Stimulated activated CD8-positive, alpha-beta memory T cell treated with anti-CD3 and anti-CD28 coated beads, Interleukin-2, amount 100 ng/mL, for 1 hour (primary cell): ENCODE data around the gene USH1G.

ENCODE experiments used
- DNase-seq, 2 donors: peaks; one replicate each; pipeline ENCODE4 v3.0.0-alpha.2; 2020; ENCODE audit warnings: low read depth in 2 of 2

USH1G gene

DNA sequence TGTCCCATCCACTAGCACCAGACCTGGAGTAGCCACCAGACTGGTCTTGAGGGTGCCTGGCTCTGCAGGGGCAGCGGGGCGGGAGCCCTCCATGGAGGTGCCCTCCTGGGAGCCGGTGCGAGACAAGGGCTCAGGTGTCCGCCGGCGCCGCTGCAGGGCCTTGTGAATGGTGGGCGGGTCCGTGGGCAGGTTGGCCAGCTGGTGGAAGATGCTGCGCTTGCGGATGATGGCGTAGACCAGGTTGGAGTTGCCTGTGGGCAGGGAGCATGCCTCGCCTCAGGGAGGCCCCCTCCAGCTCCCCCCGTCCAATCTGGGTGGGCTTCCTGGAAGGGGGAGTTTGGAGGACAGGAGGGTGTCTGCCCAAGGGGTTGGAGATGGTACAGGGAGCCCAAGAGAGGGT is 31.1 kb upstream of the USH1G start:
- DNase-seq = no peak

DNA sequence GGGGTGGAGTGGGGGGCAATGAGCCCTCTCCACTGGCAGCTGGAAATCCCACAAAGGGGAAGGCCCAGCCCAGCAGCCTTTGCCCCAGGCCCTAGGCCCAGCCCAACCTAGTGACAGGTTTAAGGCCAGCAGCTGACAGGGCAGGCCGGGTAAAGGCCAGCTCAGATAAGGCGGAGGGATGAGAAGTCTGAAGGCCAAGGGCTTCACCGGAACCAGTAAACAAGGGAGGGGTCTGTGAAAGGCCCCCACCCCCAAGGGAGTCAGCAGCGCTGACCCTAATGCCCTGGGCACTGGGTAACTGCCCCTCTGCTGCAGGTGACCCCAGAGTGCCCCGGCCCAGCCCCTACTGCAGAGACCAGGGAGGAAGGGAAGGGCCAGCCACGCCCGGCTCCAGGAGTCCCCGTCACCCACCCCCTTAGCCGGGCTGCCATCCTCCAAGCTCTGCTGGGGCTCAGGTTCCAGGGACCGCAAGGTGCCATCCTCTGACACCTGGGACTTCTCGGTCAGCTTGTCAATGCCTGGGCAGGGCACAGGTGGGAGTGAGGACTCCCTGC is 30.2 kb upstream of the USH1G start:
- no peak for DNase-seq

DNA sequence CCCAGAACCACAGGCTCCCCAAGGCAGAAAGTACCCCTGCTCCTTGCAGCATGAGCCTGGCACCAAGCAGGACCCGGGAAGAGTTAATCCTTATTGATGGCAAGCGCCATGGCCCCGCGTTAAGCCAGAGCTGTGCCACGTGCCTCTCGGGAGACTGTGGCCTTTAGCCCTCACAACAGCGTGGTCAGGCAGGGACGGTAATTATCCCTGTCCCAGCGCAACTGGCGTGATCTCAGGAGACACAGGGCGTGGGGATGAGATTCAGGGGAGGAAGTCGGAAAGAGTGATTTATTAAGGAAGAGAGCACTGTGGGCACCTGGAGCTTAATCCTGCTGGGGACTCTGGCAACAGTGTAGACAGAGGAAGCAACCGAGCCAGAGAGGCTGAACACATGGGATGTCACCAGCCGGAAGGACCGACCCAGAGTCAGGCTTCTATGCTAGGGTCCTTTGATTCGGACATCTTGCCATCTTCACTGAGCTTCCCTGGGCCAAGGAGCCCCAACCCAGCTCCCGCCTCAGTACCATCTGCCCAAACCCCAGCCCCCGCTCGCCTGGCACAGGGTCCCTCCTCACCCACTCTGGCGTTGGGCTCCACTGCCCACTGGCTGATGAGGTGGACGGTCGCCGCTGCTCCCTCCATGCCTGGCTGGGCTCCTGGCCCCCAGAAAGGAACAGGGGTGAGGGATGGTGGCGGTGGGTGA is 29.5 kb upstream of the USH1G start:
- DNase-seq = no peak

DNA sequence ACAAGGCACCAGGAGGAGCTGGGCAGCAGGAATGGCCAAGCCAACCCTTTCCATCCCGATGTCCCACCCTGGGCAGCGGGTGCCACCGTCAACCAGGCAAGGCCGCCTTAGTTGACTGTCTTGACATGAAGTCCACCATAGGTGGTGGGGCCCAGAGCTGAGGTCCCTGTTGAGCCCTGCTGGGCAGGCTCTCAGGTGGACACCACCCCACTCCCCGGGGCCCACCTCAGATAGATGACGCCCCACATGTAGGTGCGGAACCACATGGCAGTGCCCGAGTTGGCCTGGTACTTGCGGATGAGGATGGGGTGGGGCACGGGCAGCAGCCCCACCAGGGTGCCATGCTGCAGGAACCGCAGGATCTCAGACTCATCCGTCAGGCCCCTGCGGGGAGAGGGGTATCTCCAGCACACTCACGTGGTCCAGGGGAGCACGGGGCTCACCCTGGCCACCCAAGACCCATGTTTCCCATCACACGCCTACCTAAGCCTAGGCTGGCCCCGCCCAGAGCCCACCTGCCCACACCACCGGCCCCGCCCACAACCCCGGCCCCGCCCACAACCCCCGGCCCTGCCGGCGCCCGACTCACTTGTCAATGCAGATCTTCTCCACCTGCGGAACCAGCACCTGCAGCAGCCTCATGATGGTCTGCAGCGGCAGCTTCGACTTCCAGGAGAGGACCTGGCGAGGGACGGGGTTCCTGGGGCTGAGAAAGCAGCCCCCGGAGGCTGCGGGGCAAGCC is 28.8 kb upstream of the USH1G start:
- DNase-seq = no peak

DNA sequence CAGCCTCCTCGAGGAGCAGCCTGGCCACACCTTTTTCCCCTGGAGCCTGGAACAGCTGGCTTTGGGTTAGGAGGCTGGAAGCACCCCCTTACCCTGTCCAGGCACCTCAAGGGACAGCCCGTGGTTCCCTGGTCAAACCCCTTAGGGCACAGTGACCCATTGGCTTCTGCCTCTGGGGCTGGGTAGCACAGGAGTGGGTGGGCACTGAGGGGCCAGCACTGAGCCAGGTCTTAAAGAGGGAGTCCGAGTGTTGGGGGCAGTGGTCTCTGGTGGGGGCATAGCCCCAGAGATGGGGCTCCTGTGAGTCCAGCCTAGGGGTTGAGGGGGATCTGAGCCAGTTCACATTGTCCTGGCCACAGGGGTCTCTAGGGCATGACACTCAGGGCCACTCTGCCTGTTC is 28.0 kb upstream of the USH1G start:
- DNase-seq = no peak

DNA sequence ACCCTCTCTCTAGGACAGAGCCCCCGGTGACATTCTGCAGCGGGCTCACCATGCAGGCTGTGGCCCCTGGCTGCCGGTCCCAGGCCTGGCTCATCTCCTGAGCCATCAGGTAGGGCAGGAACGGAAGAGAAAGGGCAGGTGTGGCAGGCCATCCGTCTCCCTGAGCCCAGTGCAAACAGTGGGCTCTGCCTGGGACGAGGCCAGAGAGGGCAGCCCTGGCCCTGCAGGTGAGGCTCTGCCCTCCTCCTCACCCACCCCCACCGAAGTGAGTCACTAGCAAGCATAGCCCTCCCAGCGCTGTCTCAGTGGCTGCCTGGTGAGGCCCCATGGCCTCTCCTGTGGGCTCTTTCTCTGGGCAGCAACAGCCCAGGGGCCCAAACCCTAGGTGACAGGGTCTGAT is 27.2 kb upstream of the USH1G start:
- DNase-seq = no peak

DNA sequence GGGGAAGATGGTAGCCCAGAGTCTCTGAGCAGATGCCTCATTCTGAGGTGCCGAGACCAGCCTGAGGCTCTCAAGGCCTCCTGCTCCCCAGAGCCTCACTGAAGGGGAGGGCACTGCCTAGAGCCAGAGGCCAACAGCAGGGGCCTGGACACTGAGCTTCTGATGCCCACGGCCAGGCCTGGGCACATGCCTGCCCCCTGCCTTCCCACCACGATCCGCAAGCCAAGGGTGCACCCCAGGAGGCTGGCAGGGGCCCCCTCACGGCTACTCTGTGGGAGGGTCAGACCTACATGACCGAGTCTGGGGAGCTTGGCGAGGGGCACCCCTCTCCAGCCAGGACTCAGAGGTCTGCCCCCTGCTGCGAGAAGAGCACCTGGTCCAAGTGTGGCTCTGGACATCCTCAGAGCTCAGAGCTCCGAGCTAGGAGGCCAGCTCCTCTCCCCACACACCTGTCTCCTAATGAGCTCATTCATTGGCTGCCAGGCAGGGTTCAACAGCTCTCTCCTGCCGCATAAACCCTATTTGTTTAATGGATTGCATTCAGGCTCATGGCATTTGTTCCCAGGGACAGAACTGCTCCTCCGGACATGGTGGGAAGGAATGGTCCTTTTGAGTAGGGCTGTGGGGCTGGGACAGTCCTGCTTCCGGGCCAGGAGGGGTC is 26.5 kb upstream of the USH1G start:
- no peak for DNase-seq

DNA sequence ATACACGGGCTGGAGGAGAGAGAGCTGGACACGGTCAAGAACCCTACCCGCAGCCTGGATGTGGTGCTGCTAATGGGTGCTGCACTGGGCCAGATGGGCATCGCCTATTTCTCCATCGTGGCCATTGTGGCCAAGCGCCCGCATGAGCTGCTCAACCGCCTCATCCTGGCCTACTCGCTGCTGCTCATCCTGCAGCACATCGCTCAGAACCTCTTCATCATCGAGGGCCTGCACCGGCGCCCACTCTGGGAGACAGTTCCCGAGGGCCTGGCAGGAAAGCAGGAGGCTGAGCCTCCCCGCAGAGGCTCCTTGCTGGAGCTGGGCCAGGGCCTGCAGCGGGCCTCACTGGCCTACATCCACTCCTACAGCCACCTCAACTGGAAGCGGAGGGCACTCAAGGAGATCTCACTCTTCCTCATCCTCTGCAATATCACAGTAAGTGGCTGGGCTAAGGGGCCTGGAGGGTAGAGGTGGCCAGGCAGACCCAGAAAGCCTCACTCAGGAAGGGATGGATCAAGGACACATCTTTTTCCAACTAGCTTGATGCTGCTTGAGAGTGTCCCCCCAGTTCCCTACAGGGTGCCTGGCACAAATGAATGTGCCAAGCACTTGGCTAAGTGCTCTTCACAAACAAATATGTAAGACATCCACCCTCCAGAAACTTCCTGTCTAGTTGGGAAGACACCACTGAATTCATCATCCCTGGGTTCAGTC is 24.1 kb upstream of the USH1G start:
- DNase-seq = no peak

DNA sequence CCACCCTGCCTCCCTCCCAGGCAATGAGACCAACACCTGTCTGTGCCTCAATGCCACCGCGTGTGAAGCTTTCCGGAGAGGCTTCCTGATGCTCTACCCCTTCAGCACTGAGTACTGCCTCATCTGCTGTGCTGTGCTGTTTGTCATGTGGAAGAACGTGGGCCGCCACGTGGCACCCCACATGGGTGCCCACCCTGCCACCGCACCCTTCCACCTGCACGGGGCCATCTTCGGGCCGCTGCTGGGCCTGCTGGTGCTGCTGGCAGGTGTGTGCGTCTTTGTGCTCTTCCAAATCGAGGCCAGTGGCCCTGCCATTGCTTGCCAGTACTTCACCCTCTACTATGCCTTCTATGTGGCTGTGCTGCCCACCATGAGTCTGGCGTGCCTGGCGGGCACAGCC is 23.6 kb upstream of the USH1G start:
- DNase-seq = no peak

DNA sequence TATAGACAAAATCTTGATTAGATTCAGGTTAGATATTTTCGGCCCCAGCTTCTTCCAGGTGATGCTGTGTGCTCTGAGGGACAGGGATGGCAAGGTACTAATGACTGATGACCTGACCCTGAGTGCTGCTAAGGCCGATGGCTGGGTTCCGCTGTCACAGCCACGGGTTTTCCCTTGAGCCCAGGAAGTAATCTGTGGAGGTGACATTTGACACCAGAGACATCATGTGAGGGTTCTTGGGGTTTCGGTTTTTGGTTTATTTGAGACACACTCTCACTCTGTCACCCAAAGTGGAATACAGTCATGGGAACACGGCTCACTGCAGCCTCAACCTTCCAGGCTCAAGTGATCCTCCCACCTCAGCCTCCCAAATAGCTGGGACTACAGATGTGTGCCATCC is 22.5 kb upstream of the USH1G start:
- no peak for DNase-seq

DNA sequence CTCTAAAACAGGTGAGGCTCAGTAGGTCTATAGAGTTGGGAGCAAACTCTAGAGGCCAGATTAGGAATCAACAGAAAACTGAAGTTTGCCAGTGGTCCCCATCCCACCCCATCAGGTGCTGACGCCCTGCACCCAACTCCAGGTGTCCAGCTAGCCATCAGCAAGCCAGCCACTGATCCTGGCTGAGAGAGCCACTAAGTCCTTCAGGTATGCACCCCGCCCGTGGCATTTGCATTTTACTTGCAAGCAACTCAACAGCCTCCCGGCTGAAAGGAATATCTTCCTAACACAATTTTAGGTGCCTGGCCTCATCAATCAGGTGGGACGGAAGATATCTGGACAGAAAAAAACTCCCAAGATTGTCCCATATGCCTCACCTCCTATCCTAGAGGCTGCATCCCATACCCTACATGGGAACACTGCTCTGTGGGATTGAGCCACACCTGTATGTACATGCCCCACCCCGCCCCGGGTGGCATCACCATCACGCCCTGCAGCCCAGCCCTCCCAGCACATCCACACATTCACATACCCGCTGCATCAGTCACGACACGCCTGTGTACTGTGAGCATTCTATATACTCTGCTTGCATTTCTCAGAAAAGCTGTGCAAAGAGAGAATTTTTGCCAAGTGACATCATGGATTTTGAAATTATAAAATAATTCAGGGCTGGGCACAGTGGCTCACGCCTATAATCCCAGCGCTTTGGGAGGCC is 20.9 kb upstream of the USH1G start:
- no peak for DNase-seq

DNA sequence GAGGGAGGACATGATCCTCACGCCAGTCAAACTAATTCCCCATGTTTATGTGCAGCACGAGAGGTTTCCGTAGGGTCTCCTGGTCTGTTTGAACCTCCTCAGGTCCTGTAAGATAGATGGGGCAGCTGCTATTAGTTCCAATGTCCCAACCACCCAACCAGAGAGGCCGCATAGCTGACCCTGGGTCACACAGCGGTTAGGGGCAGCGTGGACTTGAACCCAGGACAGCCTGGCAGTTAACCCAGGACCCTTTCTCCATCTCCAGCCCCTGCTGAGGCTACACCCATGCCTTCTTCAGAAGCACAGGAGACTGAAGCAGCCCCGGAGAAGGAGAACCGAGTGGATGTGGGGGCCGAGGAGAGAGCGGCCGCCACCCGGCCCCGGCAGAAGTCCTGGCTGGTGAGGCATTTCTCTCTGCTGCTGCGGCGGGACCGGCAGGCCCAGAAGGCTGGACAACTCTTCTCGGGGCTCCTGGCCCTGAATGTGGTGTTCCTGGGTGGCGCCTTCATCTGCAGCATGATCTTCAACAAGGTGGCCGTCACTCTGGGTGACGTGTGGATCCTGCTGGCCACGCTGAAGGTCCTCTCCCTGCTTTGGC is 18.2 kb upstream of the USH1G start:
- DNase-seq = no peak

DNA sequence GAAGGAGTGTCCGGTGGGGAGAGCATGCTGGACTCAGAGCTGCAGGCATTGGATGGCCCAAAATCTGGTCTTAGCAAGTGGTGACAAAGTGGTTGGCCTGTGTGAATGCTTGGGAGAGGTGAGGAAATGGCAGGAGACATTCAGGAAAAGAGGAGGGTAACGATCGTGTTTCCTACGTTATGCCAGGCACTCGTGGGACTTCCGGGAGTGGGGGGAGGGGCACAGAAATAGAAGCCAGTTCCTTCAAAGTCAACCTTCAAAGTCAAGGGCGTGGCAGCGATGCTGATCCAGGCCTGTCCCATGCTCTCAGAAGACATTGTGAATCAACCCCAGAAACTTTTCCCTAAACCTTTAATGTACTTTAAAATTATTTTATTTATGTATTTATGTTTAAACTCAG is 16.5 kb upstream of the USH1G start:
- DNase-seq = no peak

DNA sequence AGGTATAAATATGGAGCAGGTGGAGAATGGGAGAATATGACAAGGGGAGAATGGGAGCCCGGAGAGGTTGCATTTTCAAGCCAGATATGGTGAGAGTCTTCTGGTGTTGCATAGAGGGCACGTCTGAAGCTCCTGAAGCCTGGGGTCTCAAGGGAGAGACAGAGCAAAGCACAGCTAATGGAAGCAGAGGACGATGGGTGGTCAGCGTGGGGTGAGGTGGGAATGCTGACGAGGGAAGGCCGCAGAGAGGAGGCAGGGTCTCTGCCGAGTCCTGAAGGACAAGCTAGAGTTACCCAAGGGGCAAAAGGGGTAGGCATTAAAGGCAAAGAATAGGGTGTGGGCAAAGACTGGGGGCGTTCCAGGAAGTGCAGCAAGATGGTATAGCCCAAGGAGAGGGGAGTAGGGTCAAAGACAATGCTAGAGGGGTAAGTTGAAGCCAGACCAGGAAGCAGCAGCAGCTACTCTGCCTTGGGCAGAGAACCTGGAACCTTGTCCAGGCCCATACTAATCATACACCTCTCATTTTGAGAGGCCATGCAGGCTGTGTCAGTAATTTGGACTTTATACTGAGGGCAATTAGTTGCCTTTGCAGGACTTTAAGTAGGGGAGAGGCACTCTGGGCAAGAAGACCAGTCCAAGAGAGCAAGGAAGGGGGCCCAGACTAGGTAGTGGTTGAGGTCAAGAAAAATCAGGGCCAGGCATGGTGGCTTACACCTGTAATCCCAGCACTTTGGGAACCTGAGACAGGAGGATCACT is 15.3 kb upstream of the USH1G start:
- DNase-seq = no peak

DNA sequence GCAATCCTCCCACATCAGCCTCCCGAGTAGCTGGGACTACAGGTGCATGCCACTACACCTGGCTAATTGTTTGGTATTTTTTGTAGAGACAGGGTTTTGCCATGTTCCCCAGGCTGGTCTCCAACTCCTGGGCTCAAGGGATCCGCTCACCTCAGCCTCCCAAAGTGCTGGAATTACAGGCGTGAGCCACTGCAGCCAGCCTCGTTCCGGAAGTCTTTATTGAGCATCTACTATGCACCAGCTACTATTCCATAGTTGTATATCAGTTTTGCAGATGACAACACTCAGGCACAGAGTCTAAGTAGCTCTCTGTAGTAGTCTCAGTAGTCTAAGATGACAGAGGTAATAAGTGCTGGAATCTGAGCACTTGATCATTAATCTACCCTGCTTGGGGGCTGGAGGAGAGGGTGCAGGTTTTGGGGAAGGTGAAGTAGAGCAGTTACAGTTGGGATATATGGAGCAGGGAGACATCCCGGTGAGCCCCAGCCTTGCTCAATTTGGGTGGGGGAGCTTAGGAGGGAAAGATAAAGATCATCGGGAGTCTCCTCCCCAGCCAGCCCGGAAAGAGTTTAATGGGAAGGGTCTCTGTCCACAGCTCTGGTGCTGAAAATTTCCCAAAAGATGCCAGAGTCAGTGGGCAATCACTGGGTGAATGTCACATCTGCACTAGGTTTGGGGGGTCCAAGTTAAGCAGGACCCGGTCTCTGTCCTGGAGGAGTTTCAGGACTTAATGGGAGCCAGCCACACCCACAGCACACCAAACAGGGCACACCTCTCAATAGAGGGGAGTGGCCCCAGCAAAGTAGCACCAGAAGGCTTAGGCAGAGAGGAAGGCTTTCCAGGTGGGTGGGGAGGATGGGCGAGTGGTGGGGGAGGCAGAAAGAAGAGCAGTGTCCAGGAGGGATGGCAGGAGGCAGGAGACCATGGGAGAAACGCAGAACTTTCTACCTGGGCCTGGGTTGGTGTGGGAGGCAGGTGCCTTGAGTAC is 14.3 kb upstream of the USH1G start:
- no peak for DNase-seq

DNA sequence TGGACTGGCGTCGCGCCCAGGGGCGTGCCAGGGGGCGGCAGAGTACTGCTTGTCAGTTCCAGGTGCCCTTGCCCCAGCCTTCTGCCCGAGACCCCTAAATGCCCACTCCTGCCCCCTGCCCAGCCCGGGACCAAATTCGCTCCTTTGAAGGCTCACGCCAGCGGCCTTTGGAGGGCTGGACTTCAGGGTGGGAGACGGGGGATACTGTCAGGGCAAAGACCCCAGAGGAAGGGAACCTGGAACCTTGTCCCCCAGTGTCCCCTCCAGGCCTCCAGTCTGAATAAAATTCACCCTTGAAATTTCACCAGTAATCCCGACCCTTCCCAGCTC is 13.4 kb upstream of the USH1G start:
- no peak for DNase-seq

DNA sequence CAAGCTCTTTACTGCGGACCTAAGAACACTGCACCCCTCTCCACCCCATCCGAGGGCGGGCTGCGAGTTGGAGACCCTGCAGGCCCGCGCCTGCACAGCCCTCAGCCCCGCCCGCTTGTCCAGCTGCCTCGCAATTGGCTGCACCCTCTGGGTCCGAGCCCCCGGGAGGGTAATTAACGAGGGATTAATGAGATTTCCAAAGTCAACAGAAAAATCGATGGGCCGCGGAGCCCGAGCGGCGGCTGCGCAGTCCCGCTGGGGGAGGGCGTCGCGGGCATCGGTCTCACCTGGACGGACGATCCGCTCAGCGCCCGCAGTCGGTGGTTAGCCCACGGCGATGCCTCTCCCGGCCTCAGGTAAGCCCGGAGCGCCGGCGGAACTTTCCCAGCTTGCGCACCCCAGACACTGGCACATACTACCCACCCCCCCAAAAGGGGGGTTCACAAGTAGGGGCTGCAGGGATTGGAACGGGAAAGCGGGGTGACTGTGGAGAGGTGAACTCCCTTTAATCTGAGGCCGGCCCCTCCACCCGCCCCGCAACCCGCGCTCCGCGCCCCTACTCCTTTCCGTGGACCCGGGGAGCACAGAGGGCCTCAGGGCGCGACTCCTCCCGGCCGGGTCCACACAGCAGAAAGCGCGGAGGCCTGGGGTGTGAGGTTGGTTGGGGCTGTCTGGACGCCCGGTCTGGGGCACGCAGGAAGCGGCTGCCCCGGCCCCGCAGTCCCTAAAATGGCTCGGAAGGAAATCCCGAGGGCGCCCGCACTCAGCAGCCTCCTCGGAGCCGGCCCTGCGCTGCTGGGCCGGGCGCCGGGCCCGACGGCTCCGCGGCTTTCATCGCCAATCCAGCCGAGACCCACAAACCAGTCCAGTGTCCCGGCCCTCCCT is 12.8 kb upstream of the USH1G start, which contains the start of gene OTOP3:
OTOP3 (plus strand) TSS at position 314 of the 885 bp plus-strand sequence; CDS start at position 338, 24 bp downstream.
- no peak for DNase-seq

DNA sequence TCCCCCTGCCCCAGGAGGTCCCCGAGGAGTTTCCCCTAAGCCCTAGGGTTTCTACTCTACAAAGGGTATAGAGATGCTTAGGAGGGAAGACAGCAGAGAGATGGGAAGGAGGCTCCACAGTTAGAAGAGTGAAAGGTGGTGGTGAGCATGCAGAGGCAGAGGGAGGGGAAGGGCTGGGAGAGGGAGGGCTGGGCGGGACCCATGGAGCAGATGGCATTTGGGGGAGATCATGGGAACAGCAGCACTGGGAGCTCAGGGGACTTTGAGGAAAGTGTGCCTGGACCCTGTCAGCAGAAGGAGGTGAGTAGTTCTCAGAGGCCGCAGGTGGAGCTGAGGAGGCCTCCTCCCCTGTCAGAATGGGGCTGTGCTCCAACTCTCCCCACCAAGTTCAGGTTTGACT is 12.0 kb upstream of the USH1G start:
- DNase-seq = no peak
